Loucy (cell line): ENCODE measurements around the gene ACADM.
"Not testable (repeated sequence)": the region's sequence is repeated elsewhere in the genome, so short reads cannot be mapped to it uniquely, and the experiment has no call there.

ENCODE experiments used
- H2AFZ ChIP-seq: fragments of 200-600 bp; sonication (generic); 2 replicates; pipeline ENCODE4 v1.6.0; 2016; ENCODE audit warnings: antibody characterized with exemption, mild to moderate bottlenecking, low read length, moderate library complexity
- H3F3A ChIP-seq: fragments of 200-600 bp; 2 replicates; pipeline ENCODE4 v1.6.0; 2016; ENCODE audit warnings: antibody characterized with exemption, low read depth, mild to moderate bottlenecking
- H3K27me3 ChIP-seq: fragments of 200-600 bp; sonication (generic); 2 replicates; pipeline ENCODE4 v1.6.1; 2014; ENCODE audit warnings: low read length, mild to moderate bottlenecking; ENCODE audit not compliant: insufficient read depth, poor library complexity, severe bottlenecking
- H3K36me3 ChIP-seq: fragments of 200-600 bp; sonication (generic); 2 replicates; pipeline ENCODE4 v1.6.1; 2016; ENCODE audit warnings: low read length; ENCODE audit not compliant: insufficient read depth
- H3K4me1 ChIP-seq: fragments of 200-600 bp; sonication (generic); 2 replicates; pipeline ENCODE4 v1.5.1; 2014; ENCODE audit warnings: low read length, mild to moderate bottlenecking; ENCODE audit not compliant: insufficient read depth, poor library complexity, severe bottlenecking
- H3K4me2 ChIP-seq: fragments of 200-600 bp; sonication (generic); 2 replicates; pipeline ENCODE4 v1.6.0; 2014; ENCODE audit warnings: antibody characterized with exemption, low read length, low read depth, mild to moderate bottlenecking; ENCODE audit not compliant: poor library complexity, severe bottlenecking
- H3K4me3 ChIP-seq: fragments of 200-600 bp; sonication (generic); 2 replicates; pipeline ENCODE4 v1.5.1; 2014; ENCODE audit warnings: low read length, mild to moderate bottlenecking, mixed read lengths; ENCODE audit not compliant: poor library complexity, severe bottlenecking
- H3K79me2 ChIP-seq: fragments of 200-600 bp; sonication (generic); 2 replicates; pipeline ENCODE4 v1.6.1; 2014; ENCODE audit warnings: low read length; ENCODE audit not compliant: insufficient read depth
- H3K9ac ChIP-seq: fragments of 200-600 bp; sonication (generic); 2 replicates; pipeline ENCODE4 v1.6.0; 2014; ENCODE audit warnings: mild to moderate bottlenecking, low read depth, low read length, moderate library complexity; ENCODE audit not compliant: poor library complexity, severe bottlenecking
- H3K9me2 ChIP-seq: fragments of 200-600 bp; sonication (generic); replicated peaks from 2 replicates; pipeline ENCODE4 v1.6.1; 2016; ENCODE audit warnings: low read depth, low read length, mixed read lengths
- H3K9me3 ChIP-seq: fragments of 200-600 bp; sonication (generic); 2 replicates; pipeline ENCODE4 v1.6.1; 2014; ENCODE audit warnings: mild to moderate bottlenecking, antibody characterized with exemption, low read length, low read depth; ENCODE audit not compliant: insufficient read depth
- H4K20me1 ChIP-seq: fragments of 200-600 bp; sonication (generic); 2 replicates; pipeline ENCODE4 v1.6.0; 2014; ENCODE audit warnings: antibody characterized with exemption, low read length, mild to moderate bottlenecking; ENCODE audit not compliant: insufficient read depth, poor library complexity, severe bottlenecking
- EZH2phosphoT487 ChIP-seq: fragments of 200-600 bp; IDR thresholded peaks from 2 replicates; pipeline ENCODE4 v1.6.1; 2018; ENCODE audit warnings: antibody characterized with exemption, mild to moderate bottlenecking, moderate library complexity, borderline replicate concordance
- TF ChIP-seq, protein P1 (sequence below): fragments of 200-600 bp; sonication (generic); conservative IDR thresholded peaks from 2 replicates; pipeline ENCODE4 v1.5.1; 2014; ENCODE audit warnings: mild to moderate bottlenecking, antibody characterized with exemption, low read length

Gene ACADM

DNA sequence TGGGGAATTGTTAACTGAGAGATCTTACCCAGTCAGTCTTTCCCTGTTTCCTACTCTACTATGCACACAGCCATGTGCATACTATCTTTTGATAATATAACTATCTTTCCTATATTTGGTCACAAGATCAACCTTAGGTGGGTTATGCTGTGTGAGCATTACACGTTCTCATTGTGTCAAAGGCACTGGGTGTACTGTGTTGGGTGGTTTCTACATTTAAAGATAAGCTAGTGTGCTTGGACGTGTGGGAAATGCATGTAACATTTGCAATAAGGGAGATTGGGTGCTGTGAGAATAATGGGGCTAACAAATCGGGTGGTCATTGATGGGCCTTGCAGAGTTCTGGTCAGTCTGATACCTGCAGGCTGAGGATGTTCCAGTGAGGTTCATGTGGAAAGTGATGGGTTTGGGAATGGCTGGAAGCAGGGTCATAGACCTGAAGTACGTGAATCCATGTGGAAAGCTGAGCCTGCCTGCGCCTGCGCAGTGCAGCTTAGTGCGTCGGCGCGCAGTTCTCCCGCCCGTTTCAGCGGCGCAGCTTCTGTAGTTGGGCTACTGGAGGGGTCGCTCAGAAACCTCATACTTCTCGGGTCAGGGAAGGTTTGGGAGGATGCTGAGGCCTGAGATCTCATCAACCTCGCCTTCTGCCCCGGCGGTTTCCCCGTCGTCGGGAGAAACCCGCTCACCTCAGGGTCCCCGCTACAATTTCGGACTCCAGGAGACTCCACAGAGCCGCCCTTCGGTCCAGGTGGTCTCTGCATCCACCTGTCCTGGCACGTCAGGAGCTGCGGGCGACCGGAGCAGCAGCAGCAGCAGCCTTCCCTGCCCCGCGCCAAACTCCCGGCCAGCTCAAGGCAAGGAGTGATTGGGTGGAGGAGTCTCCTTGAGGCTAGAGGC is 72.1 kb downstream of the ACADM start, which contains the start of gene MSH4:
Gene MSH4 (plus strand): TSS at position 507 of the 897 bp plus-strand sequence. CDS start 104 bp downstream, at position 611.
- Histone ChIP-seq H3K9me2 (no peaks in the 10 kb centered on the region), H3K4me3 (no peak within 1 kb of the TSS), H3K79me2 (peaks cover 26% of the 10 kb centered on the region), H3K9ac (no peak within 1 kb of the TSS), H4K20me1 (peaks cover 36% of the 10 kb centered on the region), H3K9me3 (no peaks in the 10 kb centered on the region), H3K4me1 (peaks cover 26% of the 10 kb centered on the region), H3K4me2 (no peak within 1 kb of the TSS), H3K36me3 (peaks cover 46% of the 10 kb centered on the region), H3F3A (no peaks in the 10 kb centered on the region), H3K27me3 (no peaks in the 10 kb centered on the region), H2AFZ (no peak within 1 kb of the TSS)
- TF ChIP-seq, protein P1, sequence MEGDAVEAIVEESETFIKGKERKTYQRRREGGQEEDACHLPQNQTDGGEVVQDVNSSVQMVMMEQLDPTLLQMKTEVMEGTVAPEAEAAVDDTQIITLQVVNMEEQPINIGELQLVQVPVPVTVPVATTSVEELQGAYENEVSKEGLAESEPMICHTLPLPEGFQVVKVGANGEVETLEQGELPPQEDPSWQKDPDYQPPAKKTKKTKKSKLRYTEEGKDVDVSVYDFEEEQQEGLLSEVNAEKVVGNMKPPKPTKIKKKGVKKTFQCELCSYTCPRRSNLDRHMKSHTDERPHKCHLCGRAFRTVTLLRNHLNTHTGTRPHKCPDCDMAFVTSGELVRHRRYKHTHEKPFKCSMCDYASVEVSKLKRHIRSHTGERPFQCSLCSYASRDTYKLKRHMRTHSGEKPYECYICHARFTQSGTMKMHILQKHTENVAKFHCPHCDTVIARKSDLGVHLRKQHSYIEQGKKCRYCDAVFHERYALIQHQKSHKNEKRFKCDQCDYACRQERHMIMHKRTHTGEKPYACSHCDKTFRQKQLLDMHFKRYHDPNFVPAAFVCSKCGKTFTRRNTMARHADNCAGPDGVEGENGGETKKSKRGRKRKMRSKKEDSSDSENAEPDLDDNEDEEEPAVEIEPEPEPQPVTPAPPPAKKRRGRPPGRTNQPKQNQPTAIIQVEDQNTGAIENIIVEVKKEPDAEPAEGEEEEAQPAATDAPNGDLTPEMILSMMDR: no peak
- no peak for TF ChIP-seq EZH2phosphoT487

DNA sequence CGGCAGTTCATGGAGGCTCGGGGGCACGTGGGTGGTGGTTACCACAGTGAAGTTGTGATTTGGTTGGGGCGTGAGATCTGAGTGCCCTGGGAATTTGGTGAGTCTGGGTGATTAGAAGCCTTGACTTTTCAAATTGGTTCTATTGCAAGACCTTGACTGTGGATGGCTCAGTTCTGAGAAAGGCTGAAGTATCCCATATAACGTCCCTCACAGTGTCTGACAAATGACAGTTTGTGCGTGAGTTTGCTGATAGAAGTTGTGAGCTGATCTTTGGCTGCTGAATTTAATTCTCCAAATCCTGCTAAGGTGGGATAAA is 72.7 kb downstream of the ACADM start:
- Histone ChIP-seq H3K27me3 (no peaks in the 10 kb centered on the region), H3K4me1 (peaks cover 20% of the 10 kb centered on the region), H3K9ac (no peak overlapping the region), H4K20me1 (peaks cover 30% of the 10 kb centered on the region), H2AFZ (no peak overlapping the region), H3K9me3 (no peaks in the 10 kb centered on the region), H3K79me2 (peaks cover 20% of the 10 kb centered on the region), H3K36me3 (peaks cover 40% of the 10 kb centered on the region; the same call in 1 of the 2 replicates), H3K4me3 (no peak overlapping the region), H3K4me2 (no peak overlapping the region), H3F3A (no peaks in the 10 kb centered on the region), H3K9me2 (no peaks in the 10 kb centered on the region)
- TF ChIP-seq EZH2phosphoT487: no peak
- TF ChIP-seq, protein P1: no peak

DNA sequence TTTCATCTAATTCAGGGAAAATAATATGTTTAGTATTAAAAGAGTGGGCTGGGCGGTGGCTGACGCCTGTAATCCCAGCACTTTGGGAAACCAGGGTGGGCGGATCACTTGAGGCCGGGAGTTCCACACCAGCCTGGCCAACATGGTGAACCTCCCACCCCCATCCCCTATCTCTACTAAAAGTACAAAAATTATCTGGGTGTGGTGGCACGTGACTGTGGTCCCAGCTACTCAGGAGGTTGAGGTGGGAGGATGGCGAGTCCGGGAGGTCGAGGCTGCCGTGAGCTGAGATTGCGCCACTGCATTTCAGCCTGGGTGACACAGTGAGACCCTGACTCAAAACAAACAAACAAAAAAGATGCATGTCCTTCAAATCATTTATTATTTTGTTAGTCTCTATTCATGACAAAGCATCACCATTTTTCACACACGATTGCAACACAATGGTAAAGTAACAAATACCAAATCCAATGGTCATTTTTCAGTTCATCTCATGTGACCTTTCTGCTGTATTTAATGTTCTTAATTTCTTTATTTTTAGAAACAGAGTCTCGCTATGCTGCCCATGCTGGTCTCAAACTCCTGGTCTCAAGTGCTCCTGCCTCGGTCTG is 73.2 kb downstream of the ACADM start:
- Histone ChIP-seq H2AFZ (no peak overlapping the region), H3K4me1 (peaks cover 16% of the 10 kb centered on the region), H3K9me3 (no peaks in the 10 kb centered on the region), H3F3A (no peaks in the 10 kb centered on the region), H3K4me3 (no peak overlapping the region), H3K79me2 (peaks cover 16% of the 10 kb centered on the region; the same call in 1 of the 2 replicates), H3K9me2 (no peaks in the 10 kb centered on the region), H3K9ac (no peak overlapping the region), H3K27me3 (no peaks in the 10 kb centered on the region), H3K36me3 (peaks cover 35% of the 10 kb centered on the region; the same call in 1 of the 2 replicates), H4K20me1 (peaks cover 25% of the 10 kb centered on the region), H3K4me2 (no peak overlapping the region)
- no peak for TF ChIP-seq EZH2phosphoT487
- TF ChIP-seq, protein P1: no peak

DNA sequence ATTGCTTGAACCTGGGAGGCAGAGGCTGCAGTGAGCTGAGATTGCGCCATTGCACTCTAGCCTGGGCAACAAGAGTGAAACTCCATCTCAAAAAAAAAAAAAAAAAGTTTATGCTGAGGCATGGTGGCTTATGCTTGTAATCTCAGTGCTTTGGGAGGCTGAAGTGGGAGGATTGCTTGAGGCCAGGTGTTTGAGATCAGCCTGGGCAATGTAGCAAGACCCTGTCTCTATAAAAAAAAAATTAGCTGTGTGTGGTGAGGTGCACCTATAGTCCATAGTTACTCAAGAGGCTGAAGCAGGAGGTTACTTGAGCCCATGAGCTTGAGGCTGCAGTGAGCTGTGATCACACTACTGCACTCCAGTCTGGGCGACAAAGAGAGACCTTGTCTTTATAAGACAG is 77.0 kb downstream of the ACADM start:
- H4K20me1 ChIP-seq, H3K79me2 ChIP-seq, H3K27me3 ChIP-seq, H3K9me2 ChIP-seq, H2AFZ ChIP-seq, H3K9ac ChIP-seq, H3K4me2 ChIP-seq, H3K4me3 ChIP-seq, H3F3A ChIP-seq, H3K4me1 ChIP-seq, H3K9me3 ChIP-seq, H3K36me3 ChIP-seq: not testable (repeated sequence)
